ENCODE results near the gene BMS1. TPM values are rescaled to one million over a fixed set of nuclear protein-coding genes. Genes with fewer than 3 reads are reported as not detected.
"Not testable (repeated sequence)": the region's sequence is repeated elsewhere in the genome, so short reads cannot be mapped to it uniquely, and the experiment has no call there.

The BMS1 gene
- polyA plus RNA-seq, 1 of the 3 experiments (the other 2 are of a cell fraction) = 4.9 TPM

GRCh38 chr10:42836771-42837468 lies 54.3 kb downstream of the BMS1 start (continued):
- TF ChIP-seq POLR2AphosphoS5 (IDR thresholded peaks at IDR 0.05; ENCODE audit: low read depth, low read length) (no peak), RAD21 (IDR thresholded peaks at IDR 0.05; ENCODE audit: low read length) (peak; percentile 52), FOXJ3 (CRISPR knock-in tag; IDR thresholded peaks at IDR 0.05) (no peak), CHD2 (IDR thresholded peaks at IDR 0.05; ENCODE audit: low read length, partially characterized antibody) (no peak), JUND (IDR thresholded peaks at IDR 0.05) (no peak), YY1 (IDR thresholded peaks at IDR 0.05; ENCODE audit: low read depth) (no peak), REST (IDR thresholded peaks at IDR 0.05; ENCODE audit: low read depth, low read length) (no peak)

- H3K9me2 ChIP-seq; DNase-seq; H3K79me2 ChIP-seq (ENCODE audit: insufficient read depth); H3K27ac ChIP-seq (ENCODE audit: low read depth in 2 of 2, low read length in 1 of 2); H3K9ac ChIP-seq; POLR2A ChIA-PET; H3F3A ChIP-seq (replicated peaks; ENCODE audit: insufficient read depth); H3K4me2 ChIP-seq; H4K20me1 ChIP-seq (ENCODE audit: insufficient read depth); H3K27me3 ChIP-seq (ENCODE audit: insufficient read depth); H3K4me1 ChIP-seq (ENCODE audit: control insufficient read depth in 1 of 2, insufficient read depth in 2 of 2, low read depth in 1 of 2, low read length in 1 of 2); CTCF ChIA-PET; H3K36me3 ChIP-seq (replicated peaks in 1 of 2; ENCODE audit: control insufficient read depth in 1 of 2, insufficient read depth in 2 of 2, low read length in 1 of 2); H3K4me3 ChIP-seq (ENCODE audit: low read depth in 2 of 2, low read length in 1 of 2); H3K9me3 ChIP-seq; H2AFZ ChIP-seq (ENCODE audit: low read depth): not testable (repeated sequence)
- 74% methylated on average over 5 of the region's 5 CpGs for WGBS (ENCODE audit: low lambda C conversion rate)
These were observed 62.2 kb downstream of the BMS1 start for GRCh38 chr10:42844810-42845209.

GRCh38 chr10:42847261-42847660 lies 64.7 kb downstream of the BMS1 start:
- POLR2A ChIA-PET; H3K27me3 ChIP-seq (ENCODE audit: insufficient read depth); H3K27ac ChIP-seq (ENCODE audit: low read depth in 2 of 2, low read length in 1 of 2); H2AFZ ChIP-seq (ENCODE audit: low read depth); H3K4me2 ChIP-seq; H4K20me1 ChIP-seq (ENCODE audit: insufficient read depth); H3K9ac ChIP-seq; H3F3A ChIP-seq (replicated peaks; ENCODE audit: insufficient read depth); DNase-seq; H3K36me3 ChIP-seq (replicated peaks in 1 of 2; ENCODE audit: control insufficient read depth in 1 of 2, insufficient read depth in 2 of 2, low read length in 1 of 2); H3K9me3 ChIP-seq; H3K79me2 ChIP-seq (ENCODE audit: insufficient read depth); H3K9me2 ChIP-seq; CTCF ChIA-PET; H3K4me3 ChIP-seq (ENCODE audit: low read depth in 2 of 2, low read length in 1 of 2); H3K4me1 ChIP-seq (ENCODE audit: control insufficient read depth in 1 of 2, insufficient read depth in 2 of 2, low read depth in 1 of 2, low read length in 1 of 2): not testable (repeated sequence)
- 60% methylated on average over 1 of the region's 28 CpGs for WGBS (ENCODE audit: low lambda C conversion rate)
